ENCODE measurements around the gene C1orf198.

C1orf198 gene

GRCh38 chr1:230808281-230808872, 59.9 kb downstream of the C1orf198 start:
- no peak overlapping the region for H3K27ac ChIP-seq
- TF ChIP-seq ZFX (IDR thresholded peaks at IDR 0.05) (no peak), CTCF (conservative IDR thresholded peaks at IDR 0.05) (no peak)

- TF ChIP-seq CTCF (conservative IDR thresholded peaks at IDR 0.05), result no peak
- no peak for TF ChIP-seq ZFX (IDR thresholded peaks at IDR 0.05)
Observed at GRCh38 chr1:230807561-230808280, 60.6 kb downstream of the C1orf198 start.

GRCh38 chr1:230807029-230807428, 61.3 kb downstream of the C1orf198 start:
- no peak overlapping the region for H3K27ac ChIP-seq
- no peak for TF ChIP-seq ZFX (IDR thresholded peaks at IDR 0.05)
- no peak for TF ChIP-seq CTCF (conservative IDR thresholded peaks at IDR 0.05)

More at GRCh38 chr1:230807561-230808280, 60.6 kb downstream of the C1orf198 start:
- no peak overlapping the region for H3K27ac ChIP-seq

- TF ChIP-seq ZFX (IDR thresholded peaks at IDR 0.05), result no peak
- no peak for TF ChIP-seq CTCF (conservative IDR thresholded peaks at IDR 0.05)
- H3K27ac ChIP-seq, result no peak overlapping the region
Observed at GRCh38 chr1:230806552-230806951, 61.8 kb downstream of the C1orf198 start.

- no peak overlapping the region for H3K27ac ChIP-seq
- TF ChIP-seq ZFX (IDR thresholded peaks at IDR 0.05) (no peak), CTCF (conservative IDR thresholded peaks at IDR 0.05) (no peak)
Observed at GRCh38 chr1:230804396-230804795, 63.9 kb downstream of the C1orf198 start.

GRCh38 chr1:230800891-230801840, 67.2 kb downstream of the C1orf198 start:
- TF ChIP-seq CTCF (conservative IDR thresholded peaks at IDR 0.05) (no peak), ZFX (IDR thresholded peaks at IDR 0.05) (no peak)
- no peak overlapping the region for H3K27ac ChIP-seq

Measured in C4-2B (cell line).